ENCODE data around the gene TMSB4X. TPM values are rescaled to one million over a fixed set of nuclear protein-coding genes. Genes with fewer than 3 reads are reported as not detected.
A peak's percentile ranks its signal among the peaks of the same experiment; 100 is the strongest.

The TMSB4X gene
- total and polyA plus RNA-seq, 2 of the 8 experiments (the other 6 are each of a cell fraction or from before 2014, with no cell fraction given): 2,063 to 2,112 TPM

DNA sequence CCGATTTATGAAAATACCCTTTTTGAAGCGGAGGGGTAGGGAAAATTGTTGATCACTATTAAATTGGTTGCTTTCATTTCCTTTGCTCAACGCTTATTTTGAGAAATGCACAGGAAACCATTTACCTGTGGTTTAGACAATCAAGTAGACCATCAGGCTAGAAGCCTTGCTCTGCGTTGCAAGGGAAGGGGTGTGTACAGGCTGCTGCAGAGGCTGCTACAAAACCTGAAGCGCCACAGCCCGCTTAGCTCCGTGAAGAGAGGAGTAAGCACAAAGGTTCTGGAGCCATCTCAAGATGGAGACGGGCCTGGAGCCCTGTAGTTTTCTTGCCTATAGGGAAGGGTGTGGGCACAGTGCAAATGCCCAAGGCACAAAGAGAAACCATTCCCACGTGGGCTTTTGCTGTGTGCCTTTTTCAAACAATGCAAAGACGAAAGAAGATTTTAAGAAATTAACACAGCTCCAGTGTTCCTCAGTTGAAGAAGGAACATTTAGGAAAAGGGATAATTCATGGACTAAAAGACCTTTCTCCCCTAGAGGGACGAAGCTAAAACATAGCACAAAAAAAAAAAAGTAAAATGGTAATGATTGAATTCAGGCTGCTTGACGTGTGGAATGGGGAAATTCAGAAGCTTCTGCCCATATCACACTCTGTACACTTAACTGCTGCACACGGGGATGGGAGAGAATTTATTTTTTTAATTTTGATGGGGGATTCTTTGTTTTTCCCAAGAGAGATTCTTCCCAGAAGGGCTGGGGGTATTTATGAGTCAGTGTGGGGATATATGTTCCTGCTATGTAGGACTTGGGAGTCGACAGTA lies 3.5 kb downstream of the TMSB4X start:
- H4K20me1 ChIP-seq (replicated peaks in 1 of 2; ENCODE audit: control insufficient read depth in 1 of 2, insufficient read depth in 2 of 2, low read length in 2 of 2): no peaks in the 10 kb centered on the region
- no peak overlapping the region for H2BK120ac ChIP-seq (replicated peaks; ENCODE audit: low read depth, low read length)
- peak overlapping the region; percentile 19; the same call in 1 of the 2 replicates for H3K18ac ChIP-seq (ENCODE audit: extremely low read depth, low read length)
- no peak overlapping the region for H3K56ac ChIP-seq (replicated peaks; ENCODE audit: insufficient read length, low read depth, low read length)
- peaks cover 0 to 26% of the 10 kb centered on the region in 2 experiments; a peak in 3 of 4 replicates for H3K79me2 ChIP-seq (ENCODE audit: control insufficient read depth in 1 of 2, insufficient read depth in 2 of 2, low read length in 2 of 2)
- H3K4me2 ChIP-seq (ENCODE audit: insufficient read depth in 1 of 2, low read depth in 2 of 2, low read length in 2 of 2): peak overlapping the region; percentile 30 to 63; a peak in 3 of 4 replicates
- peak overlapping the region; percentile 38; the same call in 1 of the 2 replicates for H4K8ac ChIP-seq (ENCODE audit: extremely low read depth, insufficient read depth, low read length)
- H2BK12ac ChIP-seq (ENCODE audit: low read depth, low read length): no peak overlapping the region
- H3K36me3 ChIP-seq (ENCODE audit: control insufficient read depth in 2 of 4, insufficient read depth in 4 of 4, low read length in 3 of 4): peaks cover 0 to 27% (median 4%) of the 10 kb centered on the region in 4 experiments; a peak in 3 of 8 replicates
- no peak overlapping the region for H2BK20ac ChIP-seq (ENCODE audit: low read length)
- no peak overlapping the region for H2AK5ac ChIP-seq (ENCODE audit: low read depth, low read length)
- H2BK5ac ChIP-seq (ENCODE audit: low read depth, low read length): no peak overlapping the region
- peaks cover 0 to 7% (median 1%) of the 10 kb centered on the region in 4 experiments; a peak in 2 of 7 replicates for H3K4me1 ChIP-seq (replicated peaks in 1 of 4; ENCODE audit: control insufficient read depth in 3 of 4, insufficient read depth in 4 of 4, low read length in 3 of 4)
- no peaks in the 10 kb centered on the region for H3K9me3 ChIP-seq (ENCODE audit: insufficient read depth in 2 of 2, low read depth in 1 of 2, low read length in 1 of 2)
- peak overlapping the region; percentile 61 for H4K5ac ChIP-seq (ENCODE audit: insufficient read length, low read depth, low read length)
- no peak overlapping the region for H2BK15ac ChIP-seq (ENCODE audit: low read length)
- H3K23me2 ChIP-seq (ENCODE audit: low read depth, low read length): no peaks in the 10 kb centered on the region
- H3K4ac ChIP-seq (replicated peaks; ENCODE audit: insufficient read length, low read depth, low read length): no peak overlapping the region
- no peaks in the 10 kb centered on the region for H3K79me1 ChIP-seq (ENCODE audit: low read depth, low read length)
- no peak overlapping the region; the same call in 1 of the 2 replicates for H3K27ac ChIP-seq (ENCODE audit: low read depth, low read length)
- no peak overlapping the region for H3K14ac ChIP-seq (ENCODE audit: insufficient read length)
- CTCF ChIA-PET (ENCODE audit: partially characterized antibody): interaction anchor here (0.6 to 2.3 kb wide), 4 partner anchors 12 to 187 kb away, joined by 3 to 9 read pairs (median 4); no protein-coding TSS in a partner anchor
- no peak overlapping the region for H3K23ac ChIP-seq (ENCODE audit: insufficient read length)
- H4K91ac ChIP-seq (replicated peaks; ENCODE audit: insufficient read length, low read length): no peak overlapping the region
- peak overlapping the region in 1 of 4 experiments; percentile 3; a peak in 2 of 7 replicates for H3K9ac ChIP-seq (replicated peaks in 1 of 4; ENCODE audit: extremely low read depth in 1 of 4, low read depth in 3 of 4, low read length in 3 of 4)
- no peaks in the 10 kb centered on the region for H3K27me3 ChIP-seq (replicated peaks in 1 of 4; ENCODE audit: control insufficient read depth in 3 of 4, extremely low read depth in 1 of 4, insufficient read depth in 3 of 4, low read length in 3 of 4)
- H2AFZ ChIP-seq (ENCODE audit: low read length): no peak overlapping the region
- DNase-seq (ENCODE audit: low read depth in 1 of 2, low spot score in 2 of 2) (no peak), FAIRE-seq (no peak)
- POLR2A ChIA-PET (ENCODE audit: partially characterized antibody): interaction anchor here (0.6 to 3.5 kb wide), 16 partner anchors 10 to 510 kb away, joined by 3 to 14 read pairs (median 4); no protein-coding TSS in a partner anchor
- peak overlapping the region in 2 of 4 experiments; percentile 87 to 100; a peak in 3 of 8 replicates for H3K4me3 ChIP-seq (ENCODE audit: extremely low read depth in 1 of 4, insufficient read depth in 2 of 4, low read depth in 3 of 4, low read length in 4 of 4)
- 27% methylated on average over 14 of the region's 14 CpGs; no CpG with 5 or more reads in 1 of the 2 experiments for WGBS, 2 experiments (ENCODE audit: extremely low coverage in 1 of 2, insufficient coverage in 1 of 2, insufficient read length in 1 of 2, insufficient replicate concordance in 2 of 2, low coverage in 1 of 2, low lambda C conversion rate in 2 of 2, missing lambda C conversion rate in 1 of 2)
- TF ChIP-seq TAF7 (optimal IDR thresholded peaks at IDR 0.05; ENCODE audit: borderline replicate concordance, low read depth, low read length): peak; percentile 80
- no peak for TF ChIP-seq RNF2 (IDR thresholded peaks at IDR 0.05; ENCODE audit: borderline replicate concordance, low read depth, low read length, missing control alignments, poor library complexity, severe bottlenecking)
- TF ChIP-seq BACH1 (IDR thresholded peaks at IDR 0.05; ENCODE audit: low read length): no peak
- TF ChIP-seq EP300 (IDR thresholded peaks at IDR 0.05; ENCODE audit: borderline replicate concordance in 1 of 2, low read depth in 2 of 2, low read length in 2 of 2): no peak
- TF ChIP-seq SP2 (IDR thresholded peaks at IDR 0.05; ENCODE audit: low read length): no peak
- TF ChIP-seq, protein P1, sequence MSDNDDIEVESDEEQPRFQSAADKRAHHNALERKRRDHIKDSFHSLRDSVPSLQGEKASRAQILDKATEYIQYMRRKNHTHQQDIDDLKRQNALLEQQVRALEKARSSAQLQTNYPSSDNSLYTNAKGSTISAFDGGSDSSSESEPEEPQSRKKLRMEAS (IDR thresholded peaks at IDR 0.05): 0 out of 2 replicates have a peak, but pooled peaks have one; percentile 17
- TF ChIP-seq ZNF274 (IDR thresholded peaks at IDR 0.05; ENCODE audit: borderline replicate concordance, extremely low read depth, low read length): no peak
- 0 out of 2 replicates have a peak, but pooled peaks have one; percentile 3 for TF ChIP-seq NRF1 (IDR thresholded peaks at IDR 0.05; ENCODE audit: low read depth, low read length)

Measured in H1 (cell line).